CD4-positive, alpha-beta T cell treated with Interleukin-2 at 100 ng/mL for 4 hours (primary cell): ENCODE measurements around the gene YY1.
A peak's percentile ranks its signal among the peaks of the same experiment; 100 is the strongest.
"Not testable (repeated sequence)": the region's sequence is repeated elsewhere in the genome, so short reads cannot be mapped to it uniquely, and the experiment has no call there.

Experiments
- DNase-seq: peaks from one replicate; pipeline ENCODE4 v3.0.0-alpha.2; 2020; ENCODE audit warnings: low spot score

Gene YY1

DNA sequence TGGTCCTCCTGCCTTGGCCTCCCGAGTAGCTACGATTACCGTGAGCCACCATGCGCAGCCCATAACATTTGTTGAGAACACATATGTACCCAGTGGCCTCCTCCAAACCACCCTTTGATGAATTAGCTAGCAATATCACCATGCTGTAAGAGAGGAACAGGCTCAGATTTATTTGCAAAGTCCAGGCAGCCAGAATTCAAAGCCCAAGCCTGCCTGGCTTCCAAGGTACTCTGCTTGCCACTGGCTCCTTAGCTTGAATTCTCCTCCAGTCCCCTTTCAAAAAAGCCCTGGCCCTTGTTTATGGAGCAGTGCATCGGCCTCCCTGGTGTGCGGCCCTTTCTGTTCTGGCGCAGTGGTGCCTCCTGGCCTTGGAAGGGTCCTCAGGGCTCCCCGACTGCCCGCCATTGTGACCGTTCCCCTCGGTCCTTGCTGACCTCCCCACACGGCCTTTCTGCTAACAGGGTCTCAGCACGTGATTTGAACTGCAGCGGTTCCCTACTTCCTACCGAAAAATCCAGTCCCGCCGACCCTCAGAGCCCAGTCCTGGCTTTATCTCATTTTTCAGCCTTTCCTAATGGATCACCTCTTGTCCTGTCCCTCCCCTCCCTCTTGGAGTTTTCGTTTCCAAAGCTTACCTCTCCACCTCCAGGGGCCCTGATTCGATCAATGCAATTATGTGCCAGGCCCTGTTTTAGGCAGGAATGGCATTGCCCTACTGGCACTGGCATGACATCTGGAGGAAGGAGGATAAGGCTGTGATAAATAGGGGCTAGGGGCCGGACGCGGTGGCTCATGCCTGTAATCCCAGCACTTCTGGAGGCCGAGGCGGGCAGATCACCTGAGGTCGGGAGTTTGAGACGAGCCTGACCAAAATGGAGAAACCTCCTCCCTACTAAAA, 45.3 kb downstream of the YY1 start:
- DNase-seq: no peak

DNA sequence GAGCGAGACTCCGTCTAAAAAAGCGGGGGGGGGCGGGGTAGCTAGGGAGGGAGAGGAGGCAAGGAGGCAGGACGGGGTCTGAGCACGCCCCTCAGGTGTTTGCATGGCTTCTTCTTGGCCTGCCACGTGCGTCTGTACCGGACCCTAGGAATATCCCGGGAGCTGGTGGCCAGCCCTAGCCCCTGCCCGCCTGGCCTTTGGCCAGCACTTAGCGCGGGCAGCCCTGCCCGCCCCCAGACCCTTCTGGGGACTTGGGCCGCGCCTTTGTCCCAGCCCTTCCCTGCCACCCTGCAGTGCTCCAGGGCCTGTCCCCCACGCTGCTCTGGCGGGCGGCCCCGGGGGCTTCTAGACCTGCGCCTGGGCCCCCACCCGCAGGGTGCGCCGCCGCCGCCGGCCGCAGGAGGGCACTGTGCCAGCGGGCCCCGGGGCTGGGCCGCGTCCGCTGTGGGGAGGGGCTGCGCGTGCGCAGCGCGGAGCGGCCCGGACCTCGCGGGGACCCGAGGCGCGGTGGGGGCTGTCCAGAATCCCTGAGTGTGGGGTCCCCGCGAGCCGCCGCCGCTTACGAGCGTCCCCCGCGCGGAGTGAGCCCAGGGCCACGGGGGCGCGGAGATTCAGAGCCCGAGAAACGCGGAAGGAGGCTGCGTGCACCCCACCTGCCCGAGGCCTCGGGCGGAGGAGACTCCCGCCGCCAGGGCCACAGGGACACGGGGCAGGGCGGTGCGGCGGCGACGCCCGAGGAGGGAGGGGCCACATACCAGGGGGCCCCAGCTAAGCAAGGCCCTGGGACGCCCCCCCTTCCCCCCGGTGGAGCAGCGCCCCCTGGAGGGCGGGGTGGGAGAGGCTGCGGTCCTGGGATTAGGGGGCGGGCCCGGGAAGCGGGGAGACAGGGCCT, 46.3 kb downstream of the YY1 start:
- peak; percentile 73 for DNase-seq

DNA sequence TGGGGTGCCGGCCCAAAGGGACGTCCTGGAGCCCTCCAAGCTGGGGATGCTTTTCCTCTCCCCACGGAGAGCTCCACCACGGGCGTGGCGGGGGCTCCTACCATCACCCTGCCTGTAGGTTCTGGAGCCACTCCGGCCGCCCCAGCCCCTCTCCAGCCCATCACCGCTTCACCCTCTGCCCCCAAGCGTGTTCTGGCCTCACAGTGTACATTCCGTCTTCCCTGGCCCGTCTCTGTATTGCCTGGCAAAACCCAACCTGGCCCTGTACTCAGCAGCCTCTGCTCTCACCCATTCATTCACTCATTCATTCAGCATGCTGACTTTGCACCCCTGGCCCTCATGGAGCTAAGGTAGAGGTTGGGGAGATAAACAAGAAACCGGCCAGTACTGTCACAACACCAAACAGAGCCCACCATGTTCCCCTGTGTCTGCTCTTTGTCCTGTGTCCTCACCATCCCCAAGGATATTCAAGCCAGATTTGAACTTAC, 47.0 kb downstream of the YY1 start:
- DNase-seq: no peak

DNA sequence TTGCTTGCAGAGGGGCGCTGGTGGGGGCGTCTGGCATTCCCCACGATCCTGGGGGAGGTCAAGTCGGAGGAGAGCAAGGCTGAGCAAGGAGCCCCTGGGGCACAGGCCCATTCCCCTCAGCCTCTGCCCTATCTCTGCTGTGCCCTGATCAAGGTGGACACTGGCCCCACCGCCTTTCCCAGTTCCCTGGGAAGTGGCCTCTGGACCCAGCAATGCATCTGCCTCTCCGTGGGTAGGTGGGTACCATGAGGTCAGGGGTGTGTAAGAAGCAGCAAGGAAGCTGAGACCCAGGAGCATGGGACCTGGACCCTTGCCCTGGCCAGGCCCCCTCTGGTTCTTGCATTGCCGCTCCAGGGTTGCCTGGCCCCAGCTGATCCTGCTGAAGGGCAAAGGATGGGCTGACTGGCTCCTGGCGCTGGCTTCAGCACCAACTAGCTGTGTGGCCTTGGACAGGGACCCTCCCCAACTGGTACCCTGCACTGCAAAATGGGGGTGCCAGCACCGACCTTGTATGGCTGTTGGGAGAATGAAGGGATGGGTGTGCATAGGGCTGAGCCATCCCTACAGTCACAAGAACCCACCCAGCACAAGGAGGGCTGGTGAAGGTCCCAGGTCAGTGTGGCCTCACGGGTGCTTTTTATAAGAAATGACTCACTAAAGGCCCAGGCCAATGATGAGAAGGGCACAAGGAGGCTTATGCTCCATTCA, 47.7 kb downstream of the YY1 start:
- no peak for DNase-seq

DNA sequence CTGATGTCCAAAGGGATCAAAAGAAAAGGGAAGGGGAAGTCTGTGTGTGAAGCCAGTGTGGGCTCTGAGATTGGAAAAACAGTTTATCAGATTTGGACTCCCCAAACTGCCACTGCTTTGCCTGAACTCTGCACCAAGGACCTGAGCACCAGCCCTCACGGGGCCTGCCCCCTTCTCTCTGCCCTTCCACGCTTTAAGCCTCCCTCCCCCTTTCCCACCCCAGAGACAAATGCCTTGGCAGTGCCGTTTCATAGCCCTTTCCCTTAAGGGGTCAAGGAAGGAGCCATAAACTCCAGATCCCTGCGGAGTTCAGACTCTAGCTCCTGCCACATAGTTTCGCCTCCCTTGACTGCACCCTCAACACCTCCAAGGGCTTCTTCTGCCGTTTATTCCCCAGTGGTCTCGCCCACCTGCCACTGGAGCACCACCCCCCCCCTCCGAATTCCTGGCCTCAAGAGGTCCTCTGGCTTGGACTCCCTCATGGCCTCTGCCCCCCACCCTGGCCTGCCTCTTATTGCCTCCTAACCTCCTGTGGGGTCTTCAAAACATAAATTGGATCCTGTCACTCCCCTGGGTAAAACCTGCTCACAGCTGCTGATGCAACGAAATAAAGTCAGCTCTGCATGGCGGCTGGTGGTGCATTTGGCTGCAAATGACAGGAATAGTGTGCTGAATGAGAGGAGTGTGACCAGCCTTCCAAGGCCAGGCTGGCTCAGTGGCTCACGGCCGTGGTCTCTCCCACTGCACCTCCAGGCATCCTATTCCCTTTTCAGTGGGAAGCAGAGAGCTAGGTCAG, 48.5 kb downstream of the YY1 start:
- DNase-seq: no peak

DNA sequence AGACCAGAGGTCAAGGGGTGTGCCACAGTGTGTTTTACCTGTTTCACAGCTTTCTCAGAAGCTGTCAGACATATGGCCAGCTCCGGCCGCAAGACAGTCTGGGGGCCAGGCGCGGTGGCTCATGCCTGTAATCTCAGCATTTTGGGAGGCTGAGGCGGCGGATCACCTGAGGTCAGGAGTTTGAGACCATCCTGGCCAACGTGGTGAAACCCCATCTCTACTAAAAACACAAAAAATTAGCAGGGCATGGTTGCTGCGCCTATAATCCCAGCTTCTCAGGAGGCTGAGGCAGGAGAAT, 49.0 kb downstream of the YY1 start:
- DNase-seq: not testable (repeated sequence)

DNA sequence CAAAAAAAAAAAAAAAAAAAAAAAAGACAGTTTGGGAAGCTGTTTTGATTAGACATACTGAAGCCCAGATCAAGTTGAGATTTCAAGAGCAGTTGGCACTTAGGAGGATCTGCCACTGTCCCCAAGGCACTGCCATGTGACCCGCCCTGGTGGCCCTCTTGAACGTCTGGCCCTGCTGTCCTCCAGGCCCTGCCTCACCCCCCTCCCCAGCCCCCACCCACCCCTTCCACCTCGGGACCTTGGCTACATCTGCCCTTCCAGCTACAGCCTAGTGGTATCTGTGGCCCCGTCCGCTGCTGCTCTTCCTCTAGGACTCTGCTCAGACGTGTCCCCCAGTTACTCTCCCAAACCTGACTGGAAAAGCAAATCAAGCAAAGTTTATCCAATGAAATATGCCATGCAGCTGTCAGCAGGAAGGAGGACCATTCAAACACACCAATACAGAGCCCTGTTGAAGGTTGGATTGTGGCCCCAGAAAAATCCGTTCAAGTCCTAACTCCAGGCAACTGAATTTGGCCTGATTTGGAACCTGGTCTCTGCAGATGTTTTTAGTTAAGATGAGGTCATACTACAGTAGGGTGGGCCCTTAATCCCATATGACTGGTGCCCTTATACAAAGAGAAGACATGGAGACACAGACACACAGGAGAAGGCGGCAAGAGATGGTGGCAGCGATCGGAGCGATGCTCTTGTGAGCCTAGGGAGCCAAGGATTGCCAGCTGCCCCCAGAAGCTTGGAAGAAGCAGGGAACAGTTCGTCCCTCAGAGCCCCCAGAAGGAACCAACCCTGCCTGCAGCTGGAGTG, 49.6 kb downstream of the YY1 start:
- DNase-seq: no peak

DNA sequence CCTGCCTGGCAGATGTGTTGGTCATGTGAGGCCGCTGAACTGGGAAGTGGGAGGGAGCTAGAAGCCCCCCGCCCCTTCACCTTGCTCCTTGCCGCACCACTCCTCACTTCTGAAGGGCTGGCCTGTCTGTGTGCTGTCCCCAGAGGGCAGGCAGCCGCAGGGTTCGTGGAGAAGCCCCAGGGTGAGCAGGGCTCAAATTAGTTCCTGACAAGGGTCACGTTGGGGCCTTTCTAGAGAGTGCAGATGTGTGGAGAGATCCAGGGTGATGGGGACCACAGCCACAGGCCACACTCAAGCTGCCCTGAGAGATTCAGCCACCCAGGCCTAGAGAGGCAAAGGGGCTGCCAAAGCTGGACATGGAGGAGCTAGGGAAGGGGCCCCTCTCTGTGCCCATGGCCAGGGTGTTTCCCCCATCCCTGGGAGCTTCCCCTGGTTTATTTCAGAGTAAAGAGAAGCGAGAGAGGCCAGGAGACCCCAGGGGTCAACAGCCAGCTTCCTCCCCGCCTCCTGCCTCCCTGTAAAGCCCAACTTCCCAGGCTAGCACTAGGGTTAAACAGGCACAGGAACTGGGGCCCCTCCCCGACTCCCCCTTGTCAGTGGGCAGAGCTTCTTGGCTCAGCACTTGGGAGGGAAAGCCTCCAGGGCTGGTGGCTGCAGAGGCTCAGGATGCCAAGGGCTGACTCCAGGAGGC, 51.1 kb downstream of the YY1 start:
- DNase-seq: no peak

DNA sequence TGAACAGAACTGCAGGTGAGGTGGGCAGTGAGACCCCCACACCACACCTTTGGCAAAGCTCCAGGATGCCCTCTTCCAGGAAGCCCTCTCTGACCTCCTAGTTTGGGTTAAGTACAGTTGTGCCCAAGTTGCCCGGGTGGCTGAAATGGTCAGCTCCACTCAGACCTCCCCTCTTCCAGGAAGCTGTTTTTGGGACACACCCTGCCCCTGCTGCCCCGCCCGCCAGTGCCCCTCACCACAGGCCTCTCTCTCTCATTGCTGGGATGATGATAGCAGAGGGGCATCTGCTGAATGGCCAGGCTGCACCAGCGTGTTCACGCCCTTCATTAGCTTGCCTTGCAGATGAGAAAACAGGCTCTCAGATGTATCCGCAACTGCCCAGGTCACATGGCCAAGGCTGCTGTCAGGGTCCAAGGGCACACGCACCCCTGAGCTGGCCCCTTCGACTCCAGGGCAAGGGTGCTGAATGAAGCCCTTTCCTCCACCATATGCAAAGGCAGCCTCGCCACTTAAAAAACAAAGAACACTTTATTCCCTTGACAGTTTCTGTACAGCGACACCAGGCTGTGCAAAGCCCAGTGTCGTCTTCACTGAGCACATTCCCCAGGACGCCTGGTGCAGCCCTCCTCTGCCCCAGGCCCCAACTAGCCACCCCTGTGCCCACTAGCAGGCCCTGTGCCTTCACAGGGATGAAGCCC, 51.8 kb downstream of the YY1 start:
- DNase-seq: no peak

DNA sequence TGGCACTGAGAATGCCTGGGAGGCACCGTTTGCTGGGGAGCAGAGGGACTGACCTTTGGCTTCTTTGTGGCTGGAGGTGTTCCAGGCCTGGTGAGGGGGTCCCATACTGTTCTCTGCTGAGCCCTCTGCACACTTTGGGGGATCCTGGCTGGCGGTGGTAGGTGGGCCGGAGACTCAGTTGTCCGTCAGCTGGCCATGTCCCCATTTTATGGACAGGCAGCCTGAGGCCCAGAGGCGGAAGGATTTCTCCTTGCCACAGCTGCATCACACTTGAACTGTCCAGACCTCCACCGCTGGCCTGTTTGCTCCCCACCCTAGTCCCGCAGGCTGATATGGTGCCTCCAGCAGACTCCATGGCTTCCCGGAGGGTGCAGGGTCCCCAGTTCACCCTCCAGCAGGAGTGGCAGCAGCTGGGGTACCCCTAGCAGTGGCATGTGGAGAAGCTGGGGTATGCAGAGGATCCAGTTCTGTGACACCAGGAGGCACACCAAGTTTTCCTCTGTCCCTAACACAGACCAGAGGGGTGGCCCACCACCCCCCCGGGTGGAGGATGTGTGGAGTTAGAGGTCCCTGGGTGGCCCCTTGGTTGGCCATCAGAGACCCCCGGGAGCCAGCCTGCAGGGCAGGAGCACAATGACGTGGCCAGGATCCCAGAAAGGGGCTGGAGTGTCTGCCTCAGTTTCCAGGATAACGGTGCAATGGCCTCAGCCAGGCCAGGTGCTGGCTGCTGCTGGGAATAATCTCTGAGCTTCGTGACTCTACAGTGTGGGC, 52.5 kb downstream of the YY1 start:
- no peak for DNase-seq

DNA sequence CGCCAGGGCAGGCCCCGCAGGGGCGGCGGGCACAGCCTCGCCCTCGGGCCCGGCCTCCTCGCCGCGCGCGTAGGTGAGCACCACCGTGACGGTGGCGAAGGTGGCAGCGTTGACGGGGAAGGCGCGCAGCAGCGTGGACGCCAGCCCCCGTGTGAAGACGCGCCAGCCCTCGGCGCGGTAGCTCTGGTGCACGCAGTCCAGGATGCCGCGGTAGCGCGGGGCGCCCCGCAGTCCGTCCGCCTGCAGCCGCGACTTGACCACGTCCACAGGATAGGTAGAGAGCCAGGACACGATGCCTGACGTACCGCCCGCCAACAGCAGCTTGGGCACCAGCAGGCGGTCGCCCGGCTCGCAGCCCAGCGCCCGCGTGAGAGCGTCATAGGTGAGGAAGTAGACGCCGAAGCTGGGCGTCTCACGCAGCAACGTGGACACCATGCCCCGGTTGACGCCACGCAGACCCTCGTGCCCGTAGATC, 53.4 kb downstream of the YY1 start:
- DNase-seq: no peak

DNA sequence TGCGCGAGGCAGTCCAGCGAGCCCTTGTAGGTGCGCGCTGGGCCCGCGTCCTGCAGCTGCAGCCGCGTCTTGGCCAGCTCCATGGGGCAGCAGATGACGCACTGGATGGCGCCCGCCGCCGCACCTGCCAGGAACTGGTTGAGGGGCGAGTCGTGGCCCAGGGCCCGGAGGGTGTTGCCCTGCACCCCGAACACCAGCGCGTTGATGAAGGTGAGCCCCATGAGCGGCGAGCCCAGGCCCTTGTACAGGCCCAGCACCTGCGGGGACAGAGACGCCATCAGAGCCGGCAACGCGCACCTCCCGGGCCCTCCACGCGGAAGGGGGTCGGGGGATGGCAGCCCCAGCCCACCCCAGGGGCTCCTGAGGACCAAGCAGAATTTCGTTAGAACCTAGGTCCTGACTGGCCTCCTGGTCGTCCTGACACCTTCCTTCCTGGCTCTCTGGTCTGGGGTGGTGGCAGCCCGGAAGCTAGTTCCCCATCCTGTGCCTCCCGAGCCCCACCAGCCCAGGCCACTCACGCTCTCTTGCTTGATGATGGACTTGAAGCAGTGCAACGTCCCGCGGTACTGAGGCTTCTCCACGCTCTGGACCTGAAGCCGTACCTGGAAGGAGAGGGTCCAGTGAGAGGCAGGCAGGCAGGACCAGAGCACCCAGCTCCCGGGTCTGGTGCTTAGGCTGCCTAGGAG, 54.0 kb downstream of the YY1 start:
- no peak for DNase-seq

DNA sequence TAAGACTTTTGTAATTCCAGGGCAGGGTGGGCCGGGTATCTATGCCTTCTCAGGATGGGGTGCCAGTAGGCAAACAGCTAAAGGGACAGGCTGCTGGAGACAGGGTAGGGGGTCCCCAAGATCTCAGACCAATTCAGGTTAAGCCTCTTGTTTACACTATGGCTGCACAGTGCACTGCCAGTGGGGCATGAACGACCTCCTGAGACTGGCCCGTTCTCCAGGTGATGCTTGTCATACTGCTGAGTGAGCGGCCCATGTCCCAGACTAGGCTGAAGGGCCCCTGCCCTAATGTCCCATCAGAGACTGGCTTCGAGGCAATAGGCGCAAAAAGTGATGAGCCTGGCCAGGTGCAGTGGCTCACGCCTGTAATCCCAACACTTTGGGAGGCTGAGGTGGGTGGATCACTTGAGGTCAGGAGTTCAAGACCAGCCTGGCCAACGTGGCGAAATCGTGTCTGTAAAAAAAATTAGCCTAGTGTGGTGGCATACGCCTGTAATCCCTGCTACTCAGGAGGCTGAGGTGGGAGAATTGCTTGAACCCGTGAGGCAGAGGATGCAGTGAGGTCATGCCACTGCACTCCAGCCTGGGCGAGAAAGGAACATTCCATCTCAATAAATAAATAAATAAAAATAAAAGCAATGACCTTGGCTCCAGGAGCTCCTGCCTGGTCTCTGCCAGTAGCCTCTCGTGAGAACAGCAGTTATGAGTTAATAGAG, 54.7 kb downstream of the YY1 start:
- no peak for DNase-seq

DNA sequence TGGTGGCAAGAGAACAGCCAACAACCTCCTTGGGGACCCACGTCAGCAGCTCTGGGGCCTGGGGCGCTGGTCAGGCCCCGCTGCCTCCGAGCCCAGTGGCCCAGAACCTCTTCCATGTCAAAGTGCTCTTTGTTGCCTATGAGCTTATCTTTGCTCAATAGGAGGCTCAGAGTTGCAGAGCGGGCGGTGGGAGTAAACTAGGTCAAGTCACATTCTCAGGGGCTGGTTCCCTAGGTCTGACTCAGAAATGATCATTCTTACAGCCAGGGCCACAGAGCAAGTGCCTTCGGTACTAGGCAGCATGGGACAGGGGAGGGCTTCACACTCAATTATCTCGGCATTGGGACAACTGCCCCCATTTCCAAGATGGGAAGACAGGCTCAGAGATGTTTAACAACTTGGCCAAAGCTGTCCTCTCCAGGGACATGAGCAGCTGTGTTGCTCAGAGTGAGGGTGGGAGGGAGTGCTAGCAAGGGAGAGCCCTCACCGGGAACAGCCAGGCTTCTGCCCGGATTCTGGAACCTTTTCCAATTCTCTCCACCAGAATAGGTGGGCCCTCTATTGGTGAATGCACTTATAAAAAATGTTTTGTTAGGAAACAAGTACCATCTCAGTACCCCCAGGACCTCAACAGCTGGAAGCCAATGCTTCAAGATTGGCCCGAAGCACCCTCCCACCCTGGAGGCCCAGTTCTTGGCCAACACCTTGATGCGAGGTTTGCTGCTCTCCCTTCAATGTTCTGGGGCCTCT, 55.4 kb downstream of the YY1 start:
- DNase-seq: no peak

DNA sequence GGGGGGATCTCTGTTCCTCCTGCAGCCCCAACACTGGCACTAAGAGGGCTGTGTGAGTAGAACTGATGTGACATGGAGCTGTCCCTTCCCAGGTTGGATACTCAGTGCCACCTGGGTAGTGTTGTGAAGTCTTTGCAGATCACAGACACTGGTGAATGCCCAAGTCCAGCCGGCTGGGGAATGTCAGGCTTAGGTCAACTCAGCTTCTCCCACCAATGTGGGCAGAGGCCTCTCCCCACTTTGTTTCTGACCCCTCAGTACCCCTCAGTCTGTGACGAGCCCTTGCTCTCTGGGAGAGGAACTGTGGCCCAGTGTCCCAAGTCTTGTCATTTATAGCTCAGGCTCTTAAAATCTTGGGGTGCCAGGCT, 56.0 kb downstream of the YY1 start:
- no peak for DNase-seq

DNA sequence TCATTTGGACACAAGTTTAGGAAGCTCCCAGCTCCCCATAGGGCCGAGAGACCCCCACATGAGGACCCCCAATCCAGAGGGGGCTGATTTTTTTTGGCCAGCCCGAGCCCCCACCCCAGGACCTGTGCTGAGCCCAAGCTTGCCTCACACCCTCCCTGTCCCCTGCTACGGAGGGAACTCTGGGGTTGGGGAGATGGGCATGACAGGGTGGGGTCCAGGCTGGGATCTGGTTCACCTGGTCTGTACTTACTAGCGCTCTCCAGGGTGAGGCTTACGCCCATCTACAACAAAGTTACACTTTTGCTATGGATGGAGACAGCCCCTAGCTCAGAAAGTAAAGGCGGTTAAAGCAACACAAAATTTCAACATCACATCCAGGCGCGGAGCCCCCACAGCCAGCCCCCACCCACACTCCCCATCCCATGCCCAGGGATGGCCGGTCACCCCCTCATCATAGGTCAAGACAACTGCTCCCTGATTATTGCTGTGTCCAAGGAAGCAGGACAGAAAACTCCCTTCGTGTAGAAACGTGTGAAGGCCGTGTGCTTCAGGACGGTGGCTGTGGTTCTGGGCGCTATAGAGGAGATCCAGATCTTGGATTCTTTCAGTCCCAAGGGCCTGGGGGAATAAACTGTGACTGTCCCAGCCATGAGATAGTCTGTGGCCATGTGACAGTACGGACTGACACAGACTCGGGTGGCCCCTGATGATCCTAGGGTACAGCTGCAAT, 56.6 kb downstream of the YY1 start:
- DNase-seq: no peak
